GM19240 (cell line): Measurements from ENCODE around the gene ISLR2.
"Not testable (repeated sequence)": the region's sequence is repeated elsewhere in the genome, so short reads cannot be mapped to it uniquely, and the experiment has no call there.

Source experiments
- DNase-seq: peaks from one replicate; pipeline ENCODE4 v3.0.0; 2011; ENCODE audit warnings: low spot score; ENCODE audit not compliant: insufficient read length

ISLR2 gene, protein sequence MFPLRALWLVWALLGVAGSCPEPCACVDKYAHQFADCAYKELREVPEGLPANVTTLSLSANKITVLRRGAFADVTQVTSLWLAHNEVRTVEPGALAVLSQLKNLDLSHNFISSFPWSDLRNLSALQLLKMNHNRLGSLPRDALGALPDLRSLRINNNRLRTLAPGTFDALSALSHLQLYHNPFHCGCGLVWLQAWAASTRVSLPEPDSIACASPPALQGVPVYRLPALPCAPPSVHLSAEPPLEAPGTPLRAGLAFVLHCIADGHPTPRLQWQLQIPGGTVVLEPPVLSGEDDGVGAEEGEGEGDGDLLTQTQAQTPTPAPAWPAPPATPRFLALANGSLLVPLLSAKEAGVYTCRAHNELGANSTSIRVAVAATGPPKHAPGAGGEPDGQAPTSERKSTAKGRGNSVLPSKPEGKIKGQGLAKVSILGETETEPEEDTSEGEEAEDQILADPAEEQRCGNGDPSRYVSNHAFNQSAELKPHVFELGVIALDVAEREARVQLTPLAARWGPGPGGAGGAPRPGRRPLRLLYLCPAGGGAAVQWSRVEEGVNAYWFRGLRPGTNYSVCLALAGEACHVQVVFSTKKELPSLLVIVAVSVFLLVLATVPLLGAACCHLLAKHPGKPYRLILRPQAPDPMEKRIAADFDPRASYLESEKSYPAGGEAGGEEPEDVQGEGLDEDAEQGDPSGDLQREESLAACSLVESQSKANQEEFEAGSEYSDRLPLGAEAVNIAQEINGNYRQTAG

DNA sequence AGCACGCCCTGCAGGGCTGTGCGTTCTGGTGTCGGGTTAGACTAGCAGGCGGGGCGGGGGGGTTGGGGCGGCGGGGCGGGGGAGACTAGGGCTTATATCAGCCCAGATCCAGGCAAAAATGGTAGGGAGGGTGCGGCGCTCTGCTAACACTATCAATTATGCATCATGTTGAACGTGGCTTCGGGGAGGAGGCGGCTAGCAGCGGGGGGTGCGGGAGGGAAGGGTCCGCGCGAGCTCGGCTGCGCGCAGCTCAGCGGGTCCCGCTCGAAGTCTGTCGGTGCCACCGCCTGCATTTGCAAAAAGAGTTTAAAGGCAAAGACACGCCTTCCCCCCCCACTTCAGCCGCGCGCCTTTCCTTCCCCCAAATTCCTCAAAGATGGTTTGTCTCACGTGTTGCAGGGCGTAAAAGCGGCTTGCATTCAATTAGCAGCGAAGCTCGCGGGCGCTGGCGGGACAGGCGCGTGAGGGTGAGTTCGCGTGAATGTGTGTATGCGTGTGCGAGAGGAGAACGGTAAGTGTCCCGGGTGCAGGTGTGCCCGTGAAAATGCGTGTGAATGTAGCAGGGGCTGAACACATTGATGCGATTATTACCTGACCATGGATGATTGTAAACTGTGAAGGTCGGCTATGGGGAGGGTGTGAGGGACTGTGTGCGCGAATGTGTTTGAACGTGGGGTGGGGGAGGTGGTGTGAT lies at the start of gene ISLR2:
ISLR2 (plus strand) TSS at position 432 of the 694 bp plus-strand sequence. CDS start 2,169 bp downstream, outside the sequence.
- DNase-seq: no peak

DNA sequence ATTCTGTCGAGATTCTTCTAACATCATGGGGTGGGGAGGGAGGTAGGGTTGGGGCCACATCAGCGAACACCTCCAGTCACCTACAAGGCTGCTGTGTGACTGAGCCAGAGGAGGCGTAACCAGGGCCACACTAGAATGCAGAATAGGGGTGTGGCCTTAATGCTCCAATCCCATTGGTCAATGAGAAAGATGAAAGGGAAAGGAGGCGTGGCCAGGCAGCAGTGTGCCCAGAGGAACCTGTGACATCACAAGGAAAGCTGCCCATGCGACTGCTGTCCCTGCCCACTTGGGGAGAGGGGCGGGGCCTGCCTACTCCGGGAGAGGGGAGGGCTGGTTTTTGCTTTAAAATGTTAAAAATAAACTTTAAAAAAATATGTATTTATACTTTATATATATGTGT lies 47.9 kb upstream of the ISLR2 start, which contains the start of gene GOLGA6A:
GOLGA6A (minus strand) TSS at position 101 of the 400 bp plus-strand sequence; CDS start at position 60, 41 bp downstream.
- not testable (repeated sequence) for DNase-seq

DNA sequence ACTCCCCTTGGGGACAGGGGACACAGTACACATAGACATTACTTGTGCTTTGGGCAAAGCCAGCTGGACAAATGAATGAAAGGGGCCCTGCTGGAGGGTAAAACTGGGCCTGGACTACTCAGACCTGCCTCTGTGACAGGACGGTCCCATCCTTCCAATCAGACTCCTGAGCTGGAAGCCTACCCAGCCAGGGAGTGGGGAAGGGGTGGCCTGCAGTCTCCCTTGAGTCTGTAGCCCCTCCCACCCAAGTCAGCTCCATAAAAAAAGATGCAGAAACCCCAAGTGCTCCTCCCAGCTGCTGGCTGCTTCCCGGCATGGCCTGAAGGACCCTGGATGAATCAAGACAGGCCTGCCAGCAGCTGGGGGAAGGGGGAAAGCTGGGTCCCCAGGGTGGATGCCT lies 35.8 kb upstream of the ISLR2 start:
- not testable (repeated sequence) for DNase-seq

DNA sequence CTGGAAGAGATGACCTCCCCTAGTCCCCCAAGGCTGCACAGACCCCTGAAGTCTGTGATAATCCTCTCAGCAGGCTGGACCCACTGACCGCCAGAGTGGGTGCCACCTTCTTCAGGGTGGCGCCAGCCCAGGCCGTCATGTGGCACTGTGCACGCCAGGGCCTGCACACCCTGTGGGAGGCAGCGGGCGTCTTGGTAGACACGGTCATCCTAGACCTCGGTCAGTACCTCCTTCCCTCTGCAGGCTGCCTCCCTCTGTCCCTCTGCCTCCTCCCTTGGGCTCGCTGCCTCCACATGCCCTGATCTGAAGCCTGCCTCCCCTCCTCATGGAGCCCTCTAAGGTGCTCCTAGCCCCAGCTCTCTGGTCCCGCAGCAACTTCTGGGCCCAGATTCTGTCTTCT lies 34.8 kb upstream of the ISLR2 start:
- DNase-seq: not testable (repeated sequence)

DNA sequence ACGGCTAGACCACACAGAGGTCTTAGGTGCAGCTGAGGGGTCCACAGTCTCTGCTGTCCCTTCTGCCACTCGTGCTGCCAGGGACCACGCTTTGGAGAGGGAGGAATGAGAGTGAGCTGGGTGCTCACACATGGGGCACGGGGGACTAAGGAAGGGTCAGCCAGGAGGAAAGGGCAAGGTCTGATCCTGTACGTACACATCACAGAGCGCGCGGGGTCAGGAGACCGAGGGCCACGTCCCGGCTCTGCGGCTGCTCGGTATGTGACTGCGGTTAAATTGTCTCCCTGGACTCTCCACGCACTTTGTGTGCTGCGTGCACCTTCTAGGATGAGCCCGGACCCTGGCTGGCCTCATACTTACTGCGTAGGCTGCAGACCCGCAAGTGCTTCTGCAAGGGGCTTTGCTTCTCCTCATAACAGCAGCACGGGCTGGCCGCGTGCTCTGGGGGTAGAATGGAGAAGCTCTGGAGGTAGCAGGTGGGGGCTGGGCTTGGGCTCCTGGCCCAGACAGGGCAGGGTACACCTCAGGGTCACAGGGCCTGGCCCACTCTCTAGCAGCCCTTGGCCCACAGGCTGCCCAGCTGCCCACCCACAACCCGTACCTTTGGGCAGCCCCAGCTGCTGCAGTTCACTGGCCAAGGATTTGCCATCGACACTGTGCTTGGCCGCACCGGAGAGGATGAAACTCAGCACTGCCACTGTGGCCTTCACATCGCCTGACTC lies 33.5 kb upstream of the ISLR2 start:
- not testable (repeated sequence) for DNase-seq

DNA sequence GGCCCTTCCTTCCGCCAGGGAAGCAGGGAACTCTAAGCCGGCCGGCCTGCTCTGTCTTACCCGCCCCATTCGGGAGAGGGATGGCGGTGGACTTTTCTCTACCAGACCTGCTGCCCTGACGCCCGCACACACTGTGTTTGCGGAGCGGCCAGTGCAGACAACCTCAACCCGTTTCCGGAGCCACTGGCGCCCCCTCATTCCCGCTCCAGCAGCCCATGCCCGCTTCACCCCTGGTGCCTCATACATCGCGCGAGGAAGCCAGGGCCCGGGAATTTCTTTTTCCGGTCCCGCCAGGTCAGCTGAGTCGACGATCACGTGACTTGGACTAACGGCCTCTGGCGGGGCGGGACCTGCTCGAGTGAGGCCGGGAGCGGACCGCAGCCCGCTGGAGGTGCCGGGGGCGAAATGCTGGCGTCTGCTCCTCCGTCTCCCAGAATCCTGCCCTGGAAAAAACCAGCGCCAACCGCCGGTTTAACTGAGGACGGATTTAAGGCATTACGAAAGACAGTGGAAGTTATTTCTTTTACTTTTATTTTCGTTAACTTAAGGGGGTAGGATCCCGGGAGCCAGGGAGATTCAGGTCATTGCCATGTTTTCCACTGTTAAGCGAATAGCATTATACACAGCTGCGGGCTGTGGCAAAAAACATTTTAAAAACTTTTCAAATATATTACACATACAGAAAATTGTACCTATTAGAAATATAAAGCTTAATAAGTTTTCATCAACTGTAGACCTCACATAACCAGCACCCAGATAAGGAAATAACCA lies 30.2 kb upstream of the ISLR2 start:
- DNase-seq: peak; percentile 82

DNA sequence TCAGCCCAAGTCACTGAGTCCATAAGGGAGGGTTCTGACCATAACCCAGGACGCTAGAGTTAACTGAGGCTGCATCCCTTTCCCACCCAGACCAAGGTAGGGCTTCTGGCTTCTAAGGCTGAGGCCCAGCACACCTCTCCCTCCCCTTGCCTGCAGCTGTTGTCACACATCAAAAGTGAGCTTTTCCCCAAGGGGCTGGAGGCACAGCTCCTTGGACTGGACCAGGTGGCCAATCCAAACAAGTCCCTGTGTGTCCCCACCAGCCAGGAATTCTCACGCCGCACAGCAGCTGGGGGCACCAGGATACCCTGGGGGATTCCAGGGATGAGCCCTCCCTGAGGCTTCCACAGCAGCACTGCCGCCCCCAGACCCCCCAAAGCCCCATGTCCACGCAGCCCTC lies 22.3 kb upstream of the ISLR2 start:
- no peak for DNase-seq

DNA sequence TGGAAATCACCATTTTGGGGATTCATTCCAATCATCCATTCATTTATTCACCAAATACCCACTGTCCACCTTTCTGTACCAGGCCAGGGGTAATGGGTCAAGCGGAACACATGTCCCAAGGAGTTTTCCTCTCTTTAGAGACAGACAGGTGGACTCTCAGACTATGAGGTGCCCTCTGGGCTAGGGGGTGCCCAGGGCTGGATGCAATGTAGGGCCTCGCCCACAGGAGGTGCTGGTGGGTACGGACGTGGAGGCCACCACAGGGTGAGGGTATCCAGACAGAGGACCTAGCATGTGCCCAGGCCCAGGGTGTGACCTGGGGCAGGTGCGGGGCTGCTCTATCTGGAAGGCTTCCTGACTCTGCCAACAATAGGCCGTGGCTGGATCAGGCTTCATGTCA lies 21.8 kb upstream of the ISLR2 start:
- not testable (repeated sequence) for DNase-seq

DNA sequence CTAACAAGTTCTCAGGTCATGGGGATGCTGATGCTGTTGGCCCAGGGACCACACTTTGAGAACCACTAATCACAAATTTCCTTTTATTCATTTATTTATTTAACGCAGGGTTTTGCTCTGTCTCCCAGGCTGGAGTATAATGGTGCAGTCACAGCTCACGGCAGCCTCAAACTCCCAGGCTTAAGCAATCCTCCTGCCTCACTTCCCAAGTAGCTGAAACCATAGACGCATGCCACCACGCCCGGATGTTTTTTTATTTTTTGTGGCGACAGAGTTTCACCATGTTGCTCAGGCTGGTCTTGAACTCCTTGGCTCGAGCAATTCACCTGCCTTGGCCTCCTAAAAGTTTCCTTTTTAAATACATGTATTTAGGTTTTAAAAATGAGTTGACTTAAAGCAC lies 20.7 kb upstream of the ISLR2 start:
- DNase-seq: no peak

DNA sequence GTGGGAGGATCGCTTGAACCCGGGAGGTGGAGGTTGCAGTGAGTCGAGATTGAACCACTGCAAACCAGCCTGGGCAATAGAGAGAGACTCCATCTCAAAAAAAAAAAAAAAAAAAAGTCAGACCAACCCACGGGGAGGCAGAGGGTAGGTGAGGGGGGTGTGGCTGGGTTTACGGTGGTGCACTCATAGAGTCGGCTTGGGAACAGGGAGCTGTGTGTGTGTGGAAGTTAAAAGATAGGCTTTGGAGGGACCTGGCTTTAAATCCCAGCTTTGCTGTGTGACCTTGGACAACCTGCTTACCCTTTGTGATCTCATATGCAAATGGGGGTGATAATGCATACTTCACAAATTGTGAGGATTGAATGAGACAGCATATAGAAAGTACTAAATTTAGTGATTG lies 10.0 kb upstream of the ISLR2 start:
- DNase-seq: no peak

DNA sequence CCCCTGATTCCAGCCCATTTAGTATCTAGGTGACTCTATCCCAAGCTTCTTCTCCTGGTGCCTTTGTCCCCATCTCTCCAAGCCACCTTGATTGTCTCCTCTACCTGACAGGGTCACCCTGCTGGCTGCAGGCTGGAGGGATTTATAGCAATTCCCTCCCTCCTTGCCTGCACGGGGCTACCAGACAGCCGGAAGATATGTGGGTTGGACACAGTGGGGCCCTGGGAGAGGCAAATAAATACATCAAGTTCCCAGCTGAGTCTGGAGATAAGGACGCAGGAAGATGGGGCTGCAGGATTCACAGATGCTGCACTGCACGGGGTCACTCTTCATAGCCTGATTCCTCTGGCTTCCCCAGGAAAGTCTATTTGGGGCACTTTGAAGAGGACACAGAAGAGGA lies 9.3 kb upstream of the ISLR2 start:
- no peak for DNase-seq

DNA sequence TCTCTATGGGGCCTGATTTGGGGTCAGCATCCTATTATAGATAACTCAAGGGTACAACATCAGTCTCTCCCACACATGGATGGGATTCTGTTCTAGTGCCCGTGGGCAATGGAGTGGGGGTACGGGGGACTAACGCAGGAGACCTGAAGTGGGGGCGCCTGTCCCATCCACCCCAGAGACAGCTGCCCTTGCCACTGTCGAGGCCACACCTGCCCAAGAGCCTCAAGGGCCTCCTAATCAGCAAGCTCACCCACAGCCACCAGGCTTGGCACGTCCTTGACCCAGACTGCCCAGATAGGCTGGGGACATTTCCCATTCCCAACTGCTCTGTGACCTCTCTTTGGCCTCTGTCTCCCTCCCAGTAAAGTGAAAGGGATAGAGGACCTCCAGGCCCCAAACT lies 8.5 kb upstream of the ISLR2 start:
- DNase-seq: no peak

DNA sequence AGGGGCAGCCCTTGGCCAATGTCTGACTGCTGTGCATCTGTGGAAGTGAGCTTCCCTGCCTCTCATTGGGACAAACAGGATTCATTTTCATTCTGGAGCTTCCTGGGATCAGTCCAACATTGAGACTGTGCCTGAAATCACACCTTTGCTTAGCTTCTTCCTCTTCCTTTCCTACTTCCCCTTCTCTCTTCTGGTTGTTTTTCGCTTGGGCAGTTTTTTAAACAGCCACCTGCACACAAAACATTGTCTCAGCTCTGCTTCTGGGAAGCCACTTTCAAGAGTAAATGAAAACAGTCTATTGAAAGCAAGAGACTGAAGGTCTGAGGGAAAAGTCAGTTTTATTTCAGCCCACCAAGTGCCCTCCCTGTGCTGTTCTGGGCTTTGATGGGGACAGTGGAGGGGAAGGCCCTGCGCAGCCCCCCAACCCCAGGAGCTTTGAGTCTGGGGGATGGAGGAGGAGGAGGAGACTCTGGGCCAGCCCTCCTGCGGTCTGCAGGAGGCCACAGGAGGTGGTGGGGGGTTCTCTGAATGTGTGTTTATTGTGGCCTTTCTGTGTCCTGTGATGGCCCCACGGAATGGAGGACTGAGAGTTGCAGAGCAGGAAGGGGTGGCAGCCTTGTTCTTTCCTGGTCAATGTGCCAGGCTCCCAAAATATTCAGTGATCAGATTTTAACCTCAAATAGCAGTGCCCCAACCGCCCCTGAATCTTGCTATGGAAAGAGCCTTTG lies 7.8 kb upstream of the ISLR2 start:
- no peak for DNase-seq

DNA sequence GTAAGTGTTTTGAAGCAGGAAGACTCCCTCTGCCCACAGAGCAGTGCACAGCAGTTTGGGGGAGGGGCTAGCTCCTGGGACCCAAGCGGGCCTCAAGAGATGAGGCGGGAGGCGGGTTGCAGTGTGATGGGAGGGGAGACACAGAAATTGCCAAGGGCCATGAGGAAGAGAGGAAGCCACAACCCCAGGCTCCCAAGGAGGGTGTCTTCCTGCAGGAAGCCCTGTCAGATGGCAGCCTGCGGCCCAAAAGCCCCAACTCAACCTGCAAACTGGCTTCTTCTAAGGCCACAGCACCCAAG lies 7.3 kb upstream of the ISLR2 start:
- no peak for DNase-seq

DNA sequence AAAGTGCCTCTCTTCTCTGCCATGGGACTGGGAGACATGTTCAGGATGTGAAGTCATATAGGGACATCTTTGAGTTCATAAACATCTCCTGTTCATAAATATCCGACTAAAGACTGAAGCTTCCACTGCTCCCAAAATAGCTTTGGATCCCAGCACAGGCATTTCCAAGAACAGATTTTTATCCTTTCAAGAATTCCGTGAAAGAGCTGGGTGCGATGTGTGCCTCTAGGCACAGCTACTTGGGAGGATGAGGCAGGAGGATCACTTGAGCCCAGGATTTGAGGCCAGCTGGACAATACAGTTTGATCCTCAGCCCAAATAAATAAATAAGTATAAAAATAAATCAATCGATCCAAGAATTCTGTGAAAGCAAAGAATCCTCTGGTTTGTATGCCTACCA lies 6.7 kb upstream of the ISLR2 start:
- no peak for DNase-seq

DNA sequence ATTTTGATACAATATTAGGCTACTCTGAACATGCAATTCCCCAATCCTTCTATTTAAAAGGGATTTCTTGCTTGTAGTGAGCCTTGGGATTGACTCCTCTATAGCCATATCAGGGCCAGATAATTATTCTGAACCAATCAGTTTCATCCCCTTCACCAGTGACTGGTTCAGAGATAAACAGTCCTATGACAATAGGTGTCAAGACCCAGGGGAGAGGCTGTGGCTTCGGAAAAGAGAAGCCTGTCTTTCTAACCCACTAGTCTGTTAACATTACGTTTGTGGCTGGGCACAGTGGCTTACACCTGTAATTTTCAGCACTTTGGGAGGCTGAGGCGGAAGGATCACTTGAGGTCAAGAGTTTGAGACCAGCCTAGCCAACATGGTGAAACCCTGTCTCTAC lies 6.2 kb upstream of the ISLR2 start:
- DNase-seq: no peak

DNA sequence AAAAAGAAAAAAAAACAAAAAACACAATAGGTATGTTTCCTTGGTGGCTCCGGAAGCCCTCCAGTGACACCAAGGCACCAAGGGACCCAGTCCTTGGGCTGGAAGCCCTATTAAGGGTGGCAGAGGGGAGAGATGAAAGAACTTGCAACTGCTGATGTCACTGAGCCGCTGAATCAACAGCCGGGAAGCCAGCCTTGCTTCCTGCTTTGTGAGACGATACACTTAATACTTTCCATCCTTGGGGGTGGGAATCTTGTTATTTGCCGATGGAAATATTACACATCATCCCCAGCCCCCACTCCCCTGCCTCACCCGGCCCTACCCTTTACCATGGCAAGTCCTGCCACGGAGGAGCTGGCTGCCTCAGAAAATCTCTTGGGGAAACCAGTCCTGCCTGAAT lies 5.6 kb upstream of the ISLR2 start:
- DNase-seq: no peak

DNA sequence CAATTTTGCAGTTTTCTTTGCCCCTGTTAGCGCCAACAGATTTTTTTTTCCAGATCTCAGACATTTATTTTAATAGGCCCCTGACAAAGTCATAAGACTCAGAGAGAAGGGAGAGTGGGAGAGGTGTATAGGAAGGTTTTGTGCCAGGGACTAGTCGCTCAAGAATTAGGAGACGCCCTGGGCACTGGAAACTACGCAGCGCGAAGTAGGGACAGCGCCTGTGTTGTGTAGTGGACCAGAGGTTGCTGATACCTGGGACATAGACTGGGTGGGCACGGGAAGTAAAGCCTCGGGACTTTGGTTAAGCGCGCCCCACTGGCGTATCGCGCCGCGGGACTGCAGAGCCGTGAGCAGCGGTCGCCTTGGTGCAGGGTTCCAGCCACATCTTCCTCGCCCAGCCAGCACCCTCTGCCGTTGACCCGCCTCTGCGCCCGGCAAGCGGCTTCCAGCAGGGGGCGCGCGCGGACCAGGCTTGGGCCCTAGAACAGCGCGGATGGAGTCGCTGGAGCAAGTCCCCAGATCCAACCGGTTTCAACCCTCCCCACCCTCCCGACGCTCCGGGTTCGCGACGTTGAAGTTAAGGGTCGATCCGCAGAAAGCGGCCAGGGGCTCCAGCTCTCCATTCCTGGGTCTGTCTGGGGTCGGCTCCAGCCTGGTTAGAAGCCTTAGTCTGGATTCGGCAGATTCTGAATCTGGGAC lies 3.0 kb upstream of the ISLR2 start:
- DNase-seq: peak; percentile 59

DNA sequence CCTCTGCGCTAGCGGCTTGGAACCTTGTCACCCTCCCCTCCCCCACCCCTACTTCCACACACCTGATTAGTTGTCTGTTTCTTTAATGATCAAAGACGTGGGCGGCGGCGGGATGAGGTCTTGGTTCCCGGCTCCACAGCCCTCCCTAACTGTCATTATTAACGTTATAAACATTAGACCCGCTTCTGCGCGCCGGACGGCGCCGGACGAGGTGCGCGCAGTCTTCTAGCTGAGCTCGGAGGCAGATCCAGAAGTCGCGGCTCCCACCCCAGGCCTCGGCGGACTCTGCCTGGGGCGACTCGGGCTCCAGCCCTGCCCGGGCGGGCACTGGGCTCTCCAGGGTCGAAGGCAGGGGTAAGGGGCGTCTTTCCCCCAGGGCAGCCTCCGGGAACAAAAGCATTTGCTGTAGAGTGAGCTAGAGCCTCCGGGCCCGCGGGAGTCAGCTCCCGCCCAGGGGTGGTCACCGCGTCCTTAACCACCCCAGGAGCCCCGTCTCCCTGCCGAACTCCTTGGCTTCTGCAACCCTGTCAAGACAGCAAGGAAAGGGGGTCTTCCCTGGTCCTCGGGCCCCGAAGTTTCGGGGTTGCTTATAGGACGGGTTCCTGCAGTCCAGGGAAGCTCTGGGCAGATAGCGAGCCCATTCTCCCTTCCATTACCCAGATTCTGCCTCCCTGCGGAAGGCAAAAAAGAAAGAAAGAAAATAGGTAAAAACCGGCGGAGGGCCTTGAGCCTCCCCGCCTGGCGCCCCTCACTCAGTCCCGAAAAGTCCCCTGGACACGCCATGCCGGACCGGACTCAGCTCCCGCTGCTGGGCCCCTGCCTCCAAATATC lies 2.2 kb upstream of the ISLR2 start:
- DNase-seq: no peak
